GM12873 (cell line): ENCODE measurements around the gene TAS2R60.

ENCODE experiments used
- TF ChIP-seq, protein P1 (sequence below): IDR thresholded peaks from 2 replicates; pipeline ENCODE4 v1.5.1; 2012; ENCODE audit warnings: low read depth, mild to moderate bottlenecking, moderate library complexity, low read length, control low read depth; ENCODE audit not compliant: insufficient read depth; ENCODE audit errors: missing control alignments

TAS2R60 gene

DNA sequence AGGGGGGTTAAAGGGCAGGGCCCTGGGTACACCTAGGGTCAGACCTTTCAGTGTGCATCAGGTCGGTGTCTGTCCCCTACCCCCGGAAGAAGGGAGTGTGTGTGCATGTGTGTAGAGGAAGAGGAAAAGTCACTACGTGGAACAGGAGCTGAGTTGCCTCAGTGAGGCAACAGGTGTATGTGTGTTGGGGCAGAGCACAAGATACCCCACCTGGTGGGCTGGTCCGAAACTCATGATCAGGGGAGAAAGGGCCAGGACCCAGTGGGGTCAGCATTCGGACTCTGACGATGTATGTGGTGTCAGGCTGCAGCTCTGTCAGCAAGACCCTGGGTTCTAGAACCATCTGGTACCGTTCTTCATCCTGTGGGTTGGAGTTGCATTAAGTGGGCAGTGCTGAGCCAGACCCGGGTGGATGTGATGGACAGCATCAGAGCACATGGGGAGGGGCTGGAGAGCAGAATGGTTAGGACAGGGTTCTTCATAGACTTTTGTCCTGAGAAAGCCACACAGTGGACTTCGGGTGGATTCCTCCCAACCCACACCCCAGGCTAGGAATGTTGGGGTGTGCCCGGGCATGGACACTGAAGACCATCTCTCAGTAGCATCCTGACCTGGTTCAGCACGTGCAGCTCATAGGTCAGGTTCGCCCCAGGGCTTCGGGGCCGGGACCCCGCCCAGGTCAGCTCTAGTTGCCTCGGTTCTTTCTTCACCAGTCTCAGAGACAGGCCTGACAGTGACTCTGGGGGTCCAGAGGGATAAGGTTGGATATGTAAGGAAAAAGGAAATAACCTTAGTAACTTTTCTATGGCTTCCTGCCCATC is 45.3 kb upstream of the TAS2R60 start:
- TF ChIP-seq, protein P1, sequence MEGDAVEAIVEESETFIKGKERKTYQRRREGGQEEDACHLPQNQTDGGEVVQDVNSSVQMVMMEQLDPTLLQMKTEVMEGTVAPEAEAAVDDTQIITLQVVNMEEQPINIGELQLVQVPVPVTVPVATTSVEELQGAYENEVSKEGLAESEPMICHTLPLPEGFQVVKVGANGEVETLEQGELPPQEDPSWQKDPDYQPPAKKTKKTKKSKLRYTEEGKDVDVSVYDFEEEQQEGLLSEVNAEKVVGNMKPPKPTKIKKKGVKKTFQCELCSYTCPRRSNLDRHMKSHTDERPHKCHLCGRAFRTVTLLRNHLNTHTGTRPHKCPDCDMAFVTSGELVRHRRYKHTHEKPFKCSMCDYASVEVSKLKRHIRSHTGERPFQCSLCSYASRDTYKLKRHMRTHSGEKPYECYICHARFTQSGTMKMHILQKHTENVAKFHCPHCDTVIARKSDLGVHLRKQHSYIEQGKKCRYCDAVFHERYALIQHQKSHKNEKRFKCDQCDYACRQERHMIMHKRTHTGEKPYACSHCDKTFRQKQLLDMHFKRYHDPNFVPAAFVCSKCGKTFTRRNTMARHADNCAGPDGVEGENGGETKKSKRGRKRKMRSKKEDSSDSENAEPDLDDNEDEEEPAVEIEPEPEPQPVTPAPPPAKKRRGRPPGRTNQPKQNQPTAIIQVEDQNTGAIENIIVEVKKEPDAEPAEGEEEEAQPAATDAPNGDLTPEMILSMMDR, result no peak

DNA sequence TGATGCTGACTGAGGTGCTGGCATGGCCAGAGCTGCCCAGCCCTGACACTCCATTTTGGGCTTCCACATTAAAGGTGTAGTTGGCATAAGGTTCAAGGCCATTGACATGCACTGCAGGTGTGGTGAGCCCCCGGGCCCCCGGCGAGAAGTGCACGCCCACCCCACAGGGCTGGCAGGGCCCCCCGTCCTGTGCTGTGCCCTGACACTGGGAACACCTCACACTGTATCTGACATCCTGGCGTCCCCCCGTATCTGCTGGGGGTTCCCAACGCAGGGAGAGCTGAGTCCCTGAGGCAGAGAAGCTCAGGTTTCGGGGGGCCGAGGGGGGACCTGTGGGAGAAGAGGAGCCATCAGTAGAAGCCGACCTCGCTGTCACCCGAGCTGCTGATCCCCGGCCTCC is 44.6 kb upstream of the TAS2R60 start:
- TF ChIP-seq, protein P1, result no peak

DNA sequence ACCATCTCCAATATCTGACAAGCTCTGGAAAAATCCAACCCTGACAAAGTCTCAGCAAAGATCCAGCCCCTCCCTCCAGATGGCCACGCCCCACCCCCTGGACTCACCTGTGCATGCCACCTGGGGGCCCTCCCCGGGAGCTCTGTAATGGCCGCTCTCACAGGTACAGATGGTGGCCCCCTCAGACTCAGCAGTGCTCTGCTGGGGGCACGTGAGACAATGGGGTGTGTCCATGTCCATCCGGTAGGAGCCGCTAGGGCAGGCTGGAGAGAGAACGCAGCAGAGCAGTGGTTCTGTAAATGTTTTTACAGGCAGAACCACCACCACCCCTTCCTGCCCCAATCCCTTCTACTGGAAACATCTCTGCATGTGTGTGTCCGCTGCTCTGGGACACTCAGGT is 44.1 kb upstream of the TAS2R60 start:
- TF ChIP-seq, protein P1, result no peak

DNA sequence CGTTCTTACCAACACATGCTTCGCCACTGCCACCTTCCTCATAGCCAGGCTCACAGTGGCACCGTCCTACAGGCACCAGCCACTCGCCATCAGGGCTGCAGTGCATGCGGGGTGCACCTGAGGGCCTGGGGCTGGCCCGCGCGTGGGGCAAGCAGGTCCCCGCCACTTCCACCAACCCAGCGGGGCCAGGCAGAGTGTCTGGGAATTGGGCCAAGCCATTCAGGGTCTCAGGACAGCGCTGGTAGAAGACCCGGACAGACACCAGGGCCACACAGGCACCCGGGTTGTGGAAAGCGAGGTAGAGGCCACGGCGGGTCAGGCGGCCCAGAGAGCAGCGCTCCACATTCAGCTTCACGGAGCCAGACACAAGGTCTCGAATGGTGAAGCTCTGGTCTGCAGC is 43.6 kb upstream of the TAS2R60 start:
- TF ChIP-seq, protein P1, result no peak

DNA sequence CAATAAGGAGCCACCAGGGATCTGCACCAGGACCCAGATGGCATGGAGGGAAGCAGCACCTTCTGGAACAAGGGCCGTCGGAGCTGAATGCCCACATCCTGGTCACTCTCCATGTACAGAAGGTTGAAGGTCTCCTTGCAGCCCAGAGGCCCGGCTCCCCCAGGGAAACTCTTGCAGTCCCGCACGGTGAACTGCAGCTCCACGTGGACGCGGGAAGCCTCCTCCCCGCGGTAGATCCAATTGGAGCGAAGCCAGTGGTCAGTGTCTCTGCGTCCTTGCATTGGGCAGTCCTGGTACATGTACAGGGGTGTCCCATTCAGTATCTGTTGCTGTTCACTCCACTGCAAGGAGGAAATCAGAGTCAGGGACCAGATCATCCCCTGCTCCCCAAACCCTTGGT is 42.0 kb upstream of the TAS2R60 start:
- TF ChIP-seq, protein P1, result no peak

DNA sequence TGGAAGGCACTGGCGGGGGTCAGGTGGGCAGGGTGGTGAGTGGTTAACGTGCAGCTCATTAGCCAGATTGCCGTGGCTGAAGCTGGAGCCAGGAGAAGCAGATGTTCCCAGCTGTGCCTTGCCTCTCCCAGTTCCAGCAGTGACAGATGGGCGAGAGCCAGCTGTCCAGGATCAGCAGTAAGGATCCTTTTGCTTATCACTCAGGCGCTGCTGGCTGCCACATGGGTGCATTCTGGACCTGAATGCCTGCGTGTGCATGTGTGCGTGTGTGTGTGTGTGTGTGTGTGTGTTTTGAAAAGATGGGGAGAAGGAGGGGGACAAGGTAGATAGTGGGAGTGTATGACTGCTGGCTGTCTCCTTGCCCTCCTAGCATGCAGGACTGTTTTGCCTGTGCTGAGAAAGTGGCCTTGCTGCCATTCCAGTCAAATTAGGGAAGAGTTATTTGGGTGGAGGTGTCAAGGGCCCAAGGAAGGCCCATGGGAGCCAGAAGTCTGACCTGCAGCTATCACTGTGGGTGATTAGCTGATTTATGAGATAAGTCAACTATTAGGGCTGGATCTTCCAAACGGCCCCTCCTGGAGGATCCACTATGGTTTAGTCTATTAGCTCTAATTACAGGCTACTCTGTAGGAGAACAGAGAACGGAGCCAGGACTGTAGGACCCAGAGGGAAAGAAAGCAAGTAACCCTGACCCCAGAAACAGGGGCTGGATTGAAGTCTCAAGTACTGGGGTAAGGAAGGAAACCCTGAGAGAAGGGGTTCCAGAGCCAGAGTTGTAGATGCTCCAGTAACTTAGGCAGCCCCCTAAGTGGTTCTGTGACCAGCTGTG is 37.9 kb upstream of the TAS2R60 start:
- TF ChIP-seq, protein P1, result no peak

DNA sequence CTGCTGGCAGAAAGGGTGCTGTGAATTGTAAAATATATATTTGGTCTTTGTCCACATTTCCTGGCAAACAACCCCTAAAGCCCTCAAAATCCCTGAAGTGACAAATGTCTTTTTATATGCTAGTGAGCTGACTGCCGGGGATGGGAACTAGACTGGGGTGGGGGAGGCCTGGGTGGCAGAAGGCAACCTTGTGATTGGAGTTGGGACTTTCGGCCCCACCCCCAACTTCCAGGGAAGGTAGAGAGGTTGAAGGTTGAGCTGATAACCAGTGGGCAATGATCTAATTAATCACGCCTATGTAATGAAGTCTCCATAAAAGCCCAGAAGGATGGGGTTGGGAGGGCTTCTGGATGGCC is 37.3 kb upstream of the TAS2R60 start:
- TF ChIP-seq, protein P1, result no peak
